VCaP (cell line): ENCODE data around the gene SERPINA6.

ENCODE experiments used
- H3K27ac ChIP-seq: fragments of 450-650 bp; 2 replicates; pipeline ENCODE4 v1.5.1; 2017
- CTCF ChIP-seq: fragments of 450-650 bp; conservative IDR thresholded peaks from 2 replicates; pipeline ENCODE4 v1.5.1; 2017; ENCODE audit warnings: mild to moderate bottlenecking, moderate library complexity

The SERPINA6 gene

GRCh38 chr14:94317259-94317658 lies 5.9 kb downstream of the SERPINA6 start:
- TF ChIP-seq CTCF, result no peak
- no peak overlapping the region for H3K27ac ChIP-seq

- H3K27ac ChIP-seq, result no peak overlapping the region
- no peak for TF ChIP-seq CTCF
These were observed 6.4 kb downstream of the SERPINA6 start for GRCh38 chr14:94316692-94317091.

- no peak for TF ChIP-seq CTCF
- H3K27ac ChIP-seq, result no peak overlapping the region
These were observed 8.2 kb downstream of the SERPINA6 start for GRCh38 chr14:94314890-94315289.

- no peak for TF ChIP-seq CTCF
- H3K27ac ChIP-seq, result no peak overlapping the region
These were observed 9.0 kb downstream of the SERPINA6 start for GRCh38 chr14:94313991-94314655.

- H3K27ac ChIP-seq, result no peak overlapping the region
- no peak for TF ChIP-seq CTCF
These were observed 10.5 kb downstream of the SERPINA6 start for GRCh38 chr14:94312481-94313246.

GRCh38 chr14:94310248-94310647 lies 12.9 kb downstream of the SERPINA6 start:
- no peak for TF ChIP-seq CTCF
- no peak overlapping the region for H3K27ac ChIP-seq

GRCh38 chr14:94309721-94310120 lies 13.4 kb downstream of the SERPINA6 start:
- TF ChIP-seq CTCF, result no peak
- H3K27ac ChIP-seq, result no peak overlapping the region
